Measurements from ENCODE around the gene WASF2. TPM values are rescaled to one million over a fixed set of nuclear protein-coding genes. Genes with fewer than 3 reads are reported as not detected.
"Not testable (repeated sequence)": the region's sequence is repeated elsewhere in the genome, so short reads cannot be mapped to it uniquely, and the experiment has no call there.

WASF2 gene
- total RNA-seq, 2 donors from 2014 or later = 60.1 to 83.7 TPM

DNA sequence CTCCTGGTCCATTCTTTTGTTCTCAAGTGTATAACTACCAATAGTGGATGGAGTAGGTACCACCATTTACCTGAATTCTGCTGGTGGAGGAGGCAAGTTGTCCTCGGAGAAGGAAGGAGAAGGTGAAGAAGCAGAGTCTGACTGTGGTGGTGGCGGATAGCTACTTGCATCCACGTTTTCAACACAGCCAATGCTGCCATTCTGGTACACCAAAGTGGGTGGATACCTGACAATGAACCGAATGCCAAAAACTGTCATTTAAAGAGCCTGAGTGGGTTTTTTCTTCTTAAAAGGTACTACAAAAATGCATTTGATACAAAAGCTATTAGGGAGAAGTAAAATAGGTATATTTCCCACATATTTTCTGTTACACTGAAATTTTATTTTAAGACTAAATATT, 77.5 kb downstream of the WASF2 start:
- Histone ChIP-seq H3K27ac (no peak overlapping the region), H3K36me3 (peaks cover 81% of the 10 kb centered on the region)
- no peak for DNase-seq (ENCODE audit: low spot score)

DNA sequence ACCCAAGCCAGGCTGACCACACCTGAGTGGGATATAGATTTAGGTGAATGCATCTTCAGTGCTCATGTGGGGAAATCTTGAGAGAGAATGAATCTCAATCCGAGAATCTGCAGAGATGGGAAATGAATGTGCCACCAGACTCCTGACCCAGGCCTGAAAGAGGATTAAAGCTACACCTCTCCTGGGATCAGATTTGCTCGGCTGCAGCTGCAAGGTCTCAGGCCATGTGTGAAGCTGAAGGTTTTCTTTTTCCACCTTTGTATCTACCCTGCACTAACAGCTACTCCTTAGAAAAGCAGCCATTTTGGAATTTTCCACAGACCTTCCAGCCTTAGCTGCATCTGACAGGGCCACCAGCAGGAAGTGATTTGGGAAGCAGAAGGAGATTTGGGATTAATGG, 79.3 kb downstream of the WASF2 start:
- Histone ChIP-seq H3K27ac (no peak overlapping the region), H3K27me3 (replicated peaks; ENCODE audit: insufficient read depth) (no peaks in the 10 kb centered on the region), H3K36me3 (peaks cover 85% of the 10 kb centered on the region), H3K4me3 (no peak overlapping the region), H3K9me3 (no peaks in the 10 kb centered on the region), H3K4me1 (ENCODE audit: control insufficient read depth in 1 of 2, low read depth in 2 of 2) (peaks cover 0 to 4% of the 10 kb centered on the region in 2 donors)
- TF ChIP-seq, protein P1, sequence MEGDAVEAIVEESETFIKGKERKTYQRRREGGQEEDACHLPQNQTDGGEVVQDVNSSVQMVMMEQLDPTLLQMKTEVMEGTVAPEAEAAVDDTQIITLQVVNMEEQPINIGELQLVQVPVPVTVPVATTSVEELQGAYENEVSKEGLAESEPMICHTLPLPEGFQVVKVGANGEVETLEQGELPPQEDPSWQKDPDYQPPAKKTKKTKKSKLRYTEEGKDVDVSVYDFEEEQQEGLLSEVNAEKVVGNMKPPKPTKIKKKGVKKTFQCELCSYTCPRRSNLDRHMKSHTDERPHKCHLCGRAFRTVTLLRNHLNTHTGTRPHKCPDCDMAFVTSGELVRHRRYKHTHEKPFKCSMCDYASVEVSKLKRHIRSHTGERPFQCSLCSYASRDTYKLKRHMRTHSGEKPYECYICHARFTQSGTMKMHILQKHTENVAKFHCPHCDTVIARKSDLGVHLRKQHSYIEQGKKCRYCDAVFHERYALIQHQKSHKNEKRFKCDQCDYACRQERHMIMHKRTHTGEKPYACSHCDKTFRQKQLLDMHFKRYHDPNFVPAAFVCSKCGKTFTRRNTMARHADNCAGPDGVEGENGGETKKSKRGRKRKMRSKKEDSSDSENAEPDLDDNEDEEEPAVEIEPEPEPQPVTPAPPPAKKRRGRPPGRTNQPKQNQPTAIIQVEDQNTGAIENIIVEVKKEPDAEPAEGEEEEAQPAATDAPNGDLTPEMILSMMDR (IDR thresholded peaks at IDR 0.05) = no peak
- DNase-seq (ENCODE audit: low spot score) (no peak), ATAC-seq (ENCODE audit: insufficient number of reproducible peaks, low FRiP score, low read depth) (no peak)

More for the DNA sequence above, 77.5 kb downstream of the WASF2 start:
- Histone ChIP-seq H3K4me3 (no peak overlapping the region), H3K9me3 (no peaks in the 10 kb centered on the region), H3K27me3 (replicated peaks; ENCODE audit: insufficient read depth) (no peaks in the 10 kb centered on the region), H3K4me1 (ENCODE audit: control insufficient read depth in 1 of 2, low read depth in 2 of 2) (peaks cover 3 to 6% of the 10 kb centered on the region in 2 donors)
- no peak for ATAC-seq (ENCODE audit: insufficient number of reproducible peaks, low FRiP score, low read depth)
- TF ChIP-seq, protein P1 (IDR thresholded peaks at IDR 0.05) = no peak

DNA sequence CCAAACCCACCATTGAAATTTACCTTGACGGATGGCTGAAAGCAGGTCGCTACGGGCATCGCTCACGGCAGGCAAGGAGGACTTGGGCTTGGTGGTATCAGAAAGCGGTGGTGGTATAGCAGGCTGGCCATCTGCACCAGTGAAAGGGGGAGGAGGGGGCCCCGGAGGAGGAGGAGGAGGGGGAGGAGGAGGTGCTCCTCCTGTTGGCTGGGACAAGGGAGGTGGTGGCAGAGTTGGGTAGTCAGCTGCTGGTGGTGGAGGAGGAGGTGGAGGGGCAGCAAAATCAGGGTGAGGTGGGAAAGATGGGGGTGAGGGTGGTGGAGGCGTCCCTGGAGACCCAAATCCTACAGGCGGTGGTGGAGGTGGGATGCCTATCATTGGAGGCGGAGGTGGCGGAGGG, 80.3 kb downstream of the WASF2 start:
- no peak for DNase-seq (ENCODE audit: low spot score)
- no peak overlapping the region for H3K27ac ChIP-seq
- ATAC-seq (ENCODE audit: insufficient number of reproducible peaks, low FRiP score, low read depth) = no peak
- TF ChIP-seq, protein P1 (IDR thresholded peaks at IDR 0.05) = no peak
- H3K9me3 ChIP-seq = no peaks in the 10 kb centered on the region
- peaks cover 9 to 14% of the 10 kb centered on the region in 2 donors for H3K4me1 ChIP-seq (ENCODE audit: control insufficient read depth in 1 of 2, low read depth in 2 of 2)
- peaks cover 76% of the 10 kb centered on the region for H3K36me3 ChIP-seq
- no peaks in the 10 kb centered on the region for H3K27me3 ChIP-seq (replicated peaks; ENCODE audit: insufficient read depth)
- H3K4me3 ChIP-seq = no peak overlapping the region

DNA sequence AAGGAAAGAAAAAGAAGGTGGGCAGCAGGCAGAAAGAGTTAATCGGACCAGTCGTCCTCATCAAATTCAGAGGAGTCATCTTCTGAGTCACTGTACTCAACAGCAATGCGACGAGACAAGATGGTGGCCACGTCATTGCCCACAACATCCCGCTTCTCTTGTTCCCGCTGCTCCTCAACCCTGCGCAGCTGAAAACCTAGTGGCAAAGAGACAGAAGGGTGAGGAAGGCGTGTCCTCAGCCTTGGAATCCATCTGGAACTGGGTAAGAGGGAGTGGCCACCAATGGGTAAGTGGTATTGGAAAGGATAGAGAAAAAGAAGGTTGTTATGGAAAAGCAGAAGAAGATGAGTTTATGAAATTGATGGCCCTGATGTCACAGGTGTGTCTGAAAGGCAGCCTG, 81.8 kb downstream of the WASF2 start:
- TF ChIP-seq, protein P1 (IDR thresholded peaks at IDR 0.05) = no peak
- H3K36me3 ChIP-seq = peaks cover 60% of the 10 kb centered on the region
- H3K4me3 ChIP-seq = no peak overlapping the region
- DNase-seq (ENCODE audit: low spot score) (no peak), ATAC-seq (ENCODE audit: insufficient number of reproducible peaks, low FRiP score, low read depth) (no peak)
- H3K9me3 ChIP-seq = no peaks in the 10 kb centered on the region
- H3K4me1 ChIP-seq (ENCODE audit: control insufficient read depth in 1 of 2, low read depth in 2 of 2) = peaks cover 21 to 29% of the 10 kb centered on the region in 2 donors
- H3K27me3 ChIP-seq (replicated peaks; ENCODE audit: insufficient read depth) = no peaks in the 10 kb centered on the region
- H3K27ac ChIP-seq = no peak overlapping the region

DNA sequence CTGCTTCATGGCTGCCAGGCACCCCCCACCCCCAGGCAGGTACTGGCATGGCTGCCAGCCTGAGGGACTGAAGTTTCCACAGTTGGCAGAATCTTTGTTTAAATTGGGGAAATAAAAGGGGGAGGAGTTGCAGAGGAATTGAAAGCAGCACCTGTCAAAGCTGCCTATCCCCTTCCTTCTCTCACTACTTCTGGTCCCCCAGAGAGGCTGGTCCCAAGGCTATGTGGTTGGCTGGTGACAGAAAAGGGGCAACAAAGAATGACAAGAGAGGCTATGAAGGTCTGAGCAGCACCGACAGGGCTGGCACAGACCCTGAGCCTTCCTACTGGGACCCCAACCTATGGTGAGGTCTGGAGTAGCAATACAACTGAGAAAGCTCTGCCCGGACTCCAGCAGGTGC, 83.2 kb downstream of the WASF2 start:
- H3K27me3 ChIP-seq (replicated peaks; ENCODE audit: insufficient read depth); H3K4me3 ChIP-seq; ATAC-seq (ENCODE audit: insufficient number of reproducible peaks, low FRiP score, low read depth); H3K9me3 ChIP-seq; DNase-seq (ENCODE audit: low spot score): not testable (repeated sequence)
- Histone ChIP-seq H3K36me3 (peaks cover 47% of the 10 kb centered on the region), H3K27ac (peak overlapping the region in 1 of 2 donors; percentile 87), H3K4me1 (ENCODE audit: control insufficient read depth in 1 of 2, low read depth in 2 of 2) (peaks cover 31 to 43% of the 10 kb centered on the region in 2 donors)

DNA sequence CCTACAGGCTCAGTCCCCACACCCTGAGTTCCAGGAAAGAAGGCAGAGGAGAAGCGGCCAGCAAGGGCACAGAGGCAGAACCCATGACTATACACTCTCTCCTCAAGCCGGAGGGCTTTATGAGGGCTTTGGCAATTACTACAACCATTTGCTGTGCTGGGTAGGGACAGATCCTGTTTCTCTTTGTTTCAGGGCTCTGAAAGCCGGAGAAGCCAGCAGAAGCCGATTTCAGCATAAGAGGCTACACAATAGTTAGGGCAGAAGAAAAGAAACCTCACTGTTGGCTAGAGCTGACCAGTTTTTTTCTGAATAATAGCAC, 83.6 kb downstream of the WASF2 start:
- TF ChIP-seq, protein P1 (IDR thresholded peaks at IDR 0.05) = no peak
- no peak overlapping the region for H3K4me3 ChIP-seq
- no peaks in the 10 kb centered on the region for H3K27me3 ChIP-seq (replicated peaks; ENCODE audit: insufficient read depth)
- DNase-seq (ENCODE audit: low spot score) (no peak), ATAC-seq (ENCODE audit: insufficient number of reproducible peaks, low FRiP score, low read depth) (no peak)
- H3K36me3 ChIP-seq = peaks cover 46% of the 10 kb centered on the region
- no peaks in the 10 kb centered on the region for H3K9me3 ChIP-seq
- H3K27ac ChIP-seq = peak overlapping the region; percentile 25 to 87
- peaks cover 31 to 48% of the 10 kb centered on the region in 2 donors for H3K4me1 ChIP-seq (ENCODE audit: control insufficient read depth in 1 of 2, low read depth in 2 of 2)

DNA sequence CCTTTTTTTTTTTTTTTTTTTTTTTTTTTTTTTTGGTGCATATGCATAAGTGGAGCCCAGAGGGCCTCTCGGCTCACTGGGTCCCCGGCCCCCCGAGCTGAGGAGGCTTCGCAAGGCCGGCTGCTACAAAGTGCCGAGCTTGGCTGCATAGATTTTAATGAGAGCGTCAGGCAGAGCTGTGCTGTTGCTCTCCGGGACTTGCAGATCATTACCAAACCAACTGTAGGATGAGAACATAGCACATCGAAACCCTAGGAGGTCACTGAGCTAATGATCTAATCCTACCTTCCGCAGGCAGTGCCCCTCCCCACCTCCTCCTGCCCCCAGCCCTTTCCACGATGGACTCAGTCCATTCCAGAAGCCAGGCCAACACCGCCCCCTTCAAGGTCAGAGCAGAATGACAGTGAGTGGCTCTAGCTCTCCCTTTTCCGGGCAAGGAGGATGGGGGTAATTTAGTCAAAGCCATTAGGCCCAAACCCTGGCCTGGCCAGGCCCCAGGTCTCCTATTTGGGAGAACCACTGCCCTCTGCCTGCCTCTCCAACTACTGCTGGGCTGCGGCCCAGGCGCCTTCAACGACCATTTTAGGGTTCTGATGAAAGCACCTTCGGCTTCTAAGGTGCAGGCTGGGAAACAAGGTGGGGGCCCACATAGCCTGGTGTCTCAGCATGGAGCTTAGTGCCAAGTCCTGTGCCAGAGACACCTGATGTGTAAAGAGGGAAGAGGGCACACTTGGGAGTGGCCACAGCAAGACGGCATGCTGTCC, 84.2 kb downstream of the WASF2 start:
- not testable (repeated sequence) for H3K4me3 ChIP-seq; H3K9me3 ChIP-seq; DNase-seq (ENCODE audit: low spot score); H3K27me3 ChIP-seq (replicated peaks; ENCODE audit: insufficient read depth); ATAC-seq (ENCODE audit: insufficient number of reproducible peaks, low FRiP score, low read depth)
- Histone ChIP-seq H3K4me1 (ENCODE audit: control insufficient read depth in 1 of 2, low read depth in 2 of 2) (peaks cover 31 to 51% of the 10 kb centered on the region in 2 donors), H3K36me3 (peaks cover 41% of the 10 kb centered on the region), H3K27ac (peak overlapping the region; percentile 25 to 87)
